ENCODE data around the gene GPR35.

DNA sequence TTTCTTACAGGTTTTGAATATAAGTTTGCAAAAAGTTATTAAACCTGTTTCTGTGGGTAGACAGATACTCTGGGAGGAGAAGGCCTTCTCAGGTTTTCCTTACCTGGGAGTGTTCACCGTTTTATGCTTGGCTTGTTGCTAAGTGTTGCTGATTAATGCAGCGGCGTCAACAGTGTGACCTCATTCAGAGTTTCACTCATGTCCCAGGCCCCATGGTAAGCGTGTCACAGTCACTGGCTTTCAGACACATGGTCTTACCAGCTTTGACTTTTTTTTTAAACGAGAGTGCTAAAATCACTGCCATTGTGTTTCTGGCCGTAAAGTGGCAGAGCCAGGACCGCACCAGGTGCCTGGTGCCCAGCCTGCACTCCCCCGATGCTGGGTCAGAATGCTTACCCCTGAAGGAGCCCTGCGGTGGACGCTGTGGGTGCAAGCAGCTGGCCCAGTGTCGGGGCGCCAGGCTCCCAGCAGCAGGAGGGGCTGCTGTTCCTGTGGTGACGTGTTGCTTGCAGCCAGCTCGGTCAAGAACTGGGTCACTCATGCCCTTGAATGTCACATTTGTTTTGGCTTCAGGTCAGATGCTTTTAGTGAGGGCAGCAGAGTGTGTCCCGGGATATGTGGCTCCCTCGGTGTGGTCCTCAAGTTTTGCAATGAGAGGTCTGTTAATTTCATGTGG, 35.3 kb upstream of the GPR35 start:
- TF ChIP-seq, protein P1, sequence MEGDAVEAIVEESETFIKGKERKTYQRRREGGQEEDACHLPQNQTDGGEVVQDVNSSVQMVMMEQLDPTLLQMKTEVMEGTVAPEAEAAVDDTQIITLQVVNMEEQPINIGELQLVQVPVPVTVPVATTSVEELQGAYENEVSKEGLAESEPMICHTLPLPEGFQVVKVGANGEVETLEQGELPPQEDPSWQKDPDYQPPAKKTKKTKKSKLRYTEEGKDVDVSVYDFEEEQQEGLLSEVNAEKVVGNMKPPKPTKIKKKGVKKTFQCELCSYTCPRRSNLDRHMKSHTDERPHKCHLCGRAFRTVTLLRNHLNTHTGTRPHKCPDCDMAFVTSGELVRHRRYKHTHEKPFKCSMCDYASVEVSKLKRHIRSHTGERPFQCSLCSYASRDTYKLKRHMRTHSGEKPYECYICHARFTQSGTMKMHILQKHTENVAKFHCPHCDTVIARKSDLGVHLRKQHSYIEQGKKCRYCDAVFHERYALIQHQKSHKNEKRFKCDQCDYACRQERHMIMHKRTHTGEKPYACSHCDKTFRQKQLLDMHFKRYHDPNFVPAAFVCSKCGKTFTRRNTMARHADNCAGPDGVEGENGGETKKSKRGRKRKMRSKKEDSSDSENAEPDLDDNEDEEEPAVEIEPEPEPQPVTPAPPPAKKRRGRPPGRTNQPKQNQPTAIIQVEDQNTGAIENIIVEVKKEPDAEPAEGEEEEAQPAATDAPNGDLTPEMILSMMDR (IDR thresholded peaks at IDR 0.05) = no peak
- TF ChIP-seq POLR2A (IDR thresholded peaks at IDR 0.05) = no peak

Measured in heart left ventricle (tissue), 13 donors.